MV-4-11 (cell line): Measurements from ENCODE around the gene MAN1B1.

ENCODE experiments used
- DNase-seq: peaks from one replicate; lab custom pipeline; 2025; lab: John Stamatoyannopoulos, UW

Gene MAN1B1

DNA sequence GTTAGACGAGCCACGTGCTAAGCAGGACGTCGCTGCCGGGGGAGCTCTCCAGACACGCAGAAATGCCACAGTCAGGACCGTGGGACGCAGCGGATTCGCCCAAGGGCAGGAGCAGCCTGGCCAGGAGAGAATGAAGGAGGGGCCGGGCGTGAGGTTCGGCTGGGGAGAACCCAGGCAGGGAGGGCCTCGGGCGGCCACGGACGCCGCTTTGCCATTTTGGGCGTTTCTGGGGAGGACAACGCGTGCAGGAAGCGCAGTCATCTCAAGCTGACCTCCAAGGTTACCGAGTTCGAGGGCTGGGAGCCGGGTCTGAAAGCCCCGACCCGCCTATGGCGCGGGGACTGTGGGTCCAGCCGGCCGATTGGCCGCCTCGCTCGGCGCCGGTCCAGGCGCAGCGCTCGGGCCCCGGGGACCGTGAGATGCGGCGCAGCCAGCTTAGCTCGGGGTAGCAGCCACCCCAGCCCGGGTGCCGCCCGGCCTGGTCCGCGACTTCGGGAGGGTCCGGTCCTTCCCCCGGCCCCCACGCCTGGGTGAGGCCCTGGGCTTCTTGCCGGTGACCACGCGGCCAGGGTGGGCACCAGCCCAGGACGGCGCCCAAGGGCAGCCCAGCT lies 760 bp upstream of the MAN1B1 start:
- no peak for DNase-seq

DNA sequence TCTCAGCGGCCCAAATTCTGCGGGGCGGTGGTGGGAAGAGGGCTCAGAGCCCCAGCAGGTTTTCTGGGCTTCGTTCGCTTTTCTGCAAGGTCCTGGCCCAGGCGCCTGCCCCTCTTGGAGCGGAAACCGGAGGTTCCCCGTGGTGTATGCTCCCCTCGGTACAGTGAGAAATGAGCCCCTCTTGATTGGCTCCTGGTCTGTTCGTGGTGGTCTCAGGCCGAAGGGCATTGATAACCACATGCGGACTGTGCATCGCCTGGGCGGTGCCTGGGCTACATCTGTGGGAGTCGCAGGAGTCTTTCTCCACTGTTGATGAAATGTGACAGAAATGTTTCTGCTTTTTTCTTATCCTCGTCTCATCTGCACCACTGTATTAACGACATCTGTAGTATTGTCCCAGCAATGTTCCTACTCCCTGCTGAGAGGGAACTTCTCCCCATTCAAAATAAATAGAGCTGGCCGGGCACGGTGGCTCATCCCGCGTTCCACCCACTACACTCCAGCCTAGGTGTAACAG lies 682 bp downstream of the MAN1B1 start:
- peak; percentile 18 for DNase-seq

DNA sequence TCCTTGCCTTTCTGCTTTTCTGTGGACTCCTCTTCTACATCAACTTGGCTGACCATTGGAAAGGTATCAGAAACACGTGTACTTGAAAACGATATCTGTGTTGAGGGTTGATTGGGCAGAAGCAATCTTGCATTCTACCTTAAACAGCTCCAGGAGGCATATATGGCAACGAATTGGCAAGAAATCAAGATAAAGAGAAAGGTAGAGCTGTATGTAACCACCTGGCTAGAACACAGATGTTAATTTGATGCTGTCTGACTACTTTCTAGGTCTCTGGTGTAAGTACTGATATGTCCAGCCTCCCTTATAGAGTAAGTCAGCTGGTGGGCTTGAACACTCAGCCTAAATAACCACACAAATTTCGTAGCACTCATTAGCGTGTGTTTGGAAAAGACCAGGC lies 1.3 kb downstream of the MAN1B1 start:
- no peak for DNase-seq

DNA sequence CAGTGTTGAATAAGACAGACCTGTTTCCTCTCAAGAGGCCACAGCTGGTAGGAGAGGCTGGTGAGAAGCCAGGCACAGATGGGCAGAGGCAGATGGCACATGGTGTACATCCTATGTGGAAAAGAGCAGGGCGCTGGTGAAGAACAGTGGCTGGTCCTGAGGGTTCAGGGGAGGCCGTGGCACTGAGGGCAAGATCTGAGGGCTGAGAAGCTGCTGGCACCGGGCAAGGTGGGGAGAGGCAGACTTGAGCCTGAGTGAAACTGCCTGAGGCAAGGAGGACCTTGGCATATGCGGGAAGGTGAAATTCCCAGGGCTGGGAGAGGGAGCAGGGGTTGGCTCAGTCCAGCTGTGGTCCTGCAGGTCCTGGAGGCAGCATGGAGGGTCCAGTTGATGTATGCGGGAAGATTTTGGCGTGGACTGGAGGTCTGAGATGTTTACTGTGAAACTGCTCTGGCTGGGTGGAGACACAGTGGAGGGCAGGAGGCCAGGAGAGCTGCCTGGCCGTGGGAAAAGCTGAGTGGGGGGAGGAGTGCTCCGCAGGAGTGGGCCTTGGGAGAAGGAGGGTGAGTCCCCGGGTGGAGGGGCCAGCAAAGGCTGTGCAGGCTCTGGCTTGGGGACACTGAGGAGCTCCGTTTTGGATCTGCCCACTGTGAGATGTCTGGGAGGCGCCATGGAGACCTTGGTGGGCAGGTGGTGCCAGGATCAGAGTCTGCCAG lies 2.6 kb downstream of the MAN1B1 start:
- DNase-seq, result peak; percentile 14

DNA sequence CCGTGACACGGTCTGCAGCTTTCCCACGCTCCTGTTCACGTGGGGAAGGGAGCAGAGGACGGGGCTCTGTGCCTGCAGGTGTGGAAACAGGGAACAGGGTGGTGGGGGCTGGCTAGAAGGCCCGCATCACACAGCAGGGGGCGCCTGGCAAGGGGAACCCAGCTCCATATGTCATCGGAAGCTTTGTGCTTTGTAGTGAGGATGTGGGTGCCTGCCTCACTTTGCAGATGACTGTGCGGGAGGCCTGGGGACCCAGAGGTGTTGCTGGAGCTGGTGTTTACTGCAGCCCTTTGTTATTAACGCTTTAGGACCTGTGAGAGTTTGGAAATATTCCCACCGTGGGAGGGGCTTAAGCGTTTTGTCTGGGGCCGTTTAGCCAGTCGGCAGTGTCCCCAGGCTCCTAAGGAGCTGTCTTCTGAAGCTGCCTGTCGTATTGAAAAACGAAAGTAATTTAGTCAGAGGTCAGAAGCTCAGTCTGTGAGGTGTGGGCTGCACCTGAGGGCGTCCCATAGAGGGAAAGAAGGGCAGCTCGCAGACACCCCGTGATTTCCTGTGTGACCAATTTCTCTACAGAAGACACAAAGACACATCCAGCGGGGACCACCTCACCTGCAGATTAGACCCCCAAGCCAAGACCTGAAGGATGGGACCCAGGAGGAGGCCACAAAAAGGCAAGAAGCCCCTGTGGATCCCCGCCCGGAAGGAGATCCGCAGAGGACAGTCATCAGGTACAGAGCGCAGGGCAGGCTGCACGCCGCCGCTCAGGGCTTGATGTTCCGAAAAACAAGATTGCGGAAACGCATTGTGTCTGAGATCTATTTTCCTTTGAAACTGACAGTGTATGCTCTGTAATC lies 9.1 kb downstream of the MAN1B1 start:
- DNase-seq, result no peak

DNA sequence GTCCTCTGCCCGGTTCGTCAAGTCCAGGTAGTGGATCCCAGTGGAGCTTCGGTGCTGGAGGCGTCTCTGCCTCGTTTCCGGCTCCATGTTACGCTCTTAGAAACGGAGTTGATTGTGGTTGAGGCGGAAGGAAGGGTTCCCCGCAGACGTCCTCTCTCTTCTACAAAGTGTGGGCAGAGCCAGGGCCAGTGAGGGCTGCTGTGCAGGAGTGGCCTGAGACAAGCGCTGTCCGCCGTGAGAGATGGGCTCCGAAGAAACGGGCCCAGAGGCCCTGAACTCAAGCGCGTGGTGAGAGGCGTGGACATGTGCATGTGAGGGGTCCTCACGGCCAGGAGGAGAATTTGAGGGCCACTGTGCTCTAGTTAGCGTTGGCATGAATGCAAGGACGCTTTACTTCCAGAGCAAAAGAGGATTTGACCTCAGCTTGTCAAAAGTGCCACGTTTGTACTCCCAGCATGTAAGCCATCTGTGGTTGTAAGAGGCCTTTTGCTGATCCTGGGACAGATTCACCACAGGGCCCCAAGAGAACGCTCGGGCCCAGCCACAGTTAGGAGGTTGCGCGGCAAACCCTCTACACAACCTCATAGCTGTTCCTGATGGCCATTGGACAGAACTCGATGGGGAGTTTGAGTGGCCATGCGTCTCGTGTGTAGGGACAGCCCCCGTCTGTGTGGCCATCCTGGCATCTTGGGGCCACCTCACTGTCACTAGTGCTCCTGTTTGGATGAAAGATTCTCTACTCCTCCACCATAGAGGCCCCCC lies 10.2 kb downstream of the MAN1B1 start:
- no peak for DNase-seq

DNA sequence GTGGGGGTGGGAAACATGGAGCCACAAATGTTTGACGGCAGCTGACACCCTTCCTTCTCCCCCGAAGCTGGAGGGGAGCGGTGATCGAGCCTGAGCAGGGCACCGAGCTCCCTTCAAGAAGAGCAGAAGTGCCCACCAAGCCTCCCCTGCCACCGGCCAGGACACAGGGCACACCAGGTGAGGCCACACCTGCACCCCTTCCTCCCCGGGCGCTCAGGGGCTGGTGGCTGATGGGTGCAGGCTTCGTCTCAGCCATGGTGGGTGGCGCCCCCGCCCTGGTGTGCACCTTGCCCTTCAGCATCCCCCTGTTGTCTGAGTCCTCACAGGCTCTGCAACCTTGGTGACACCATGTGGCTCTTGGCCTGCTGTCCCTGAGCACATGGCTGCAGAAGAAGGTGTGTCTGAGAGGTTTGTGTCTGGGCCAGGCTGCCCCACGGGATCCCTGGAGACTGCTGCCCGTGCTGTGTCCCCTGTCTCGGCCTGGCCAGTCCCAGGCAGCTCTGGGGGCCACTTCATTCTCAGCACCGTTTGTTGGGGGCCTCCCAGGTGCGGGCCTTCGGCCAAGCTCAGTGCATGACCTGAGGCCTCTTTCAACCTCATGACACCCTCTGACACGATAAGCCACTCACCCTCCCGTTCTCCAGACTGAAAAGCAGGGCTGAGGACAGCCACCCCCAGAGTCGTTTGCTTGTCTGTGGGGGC lies 11.1 kb downstream of the MAN1B1 start:
- DNase-seq, result no peak

DNA sequence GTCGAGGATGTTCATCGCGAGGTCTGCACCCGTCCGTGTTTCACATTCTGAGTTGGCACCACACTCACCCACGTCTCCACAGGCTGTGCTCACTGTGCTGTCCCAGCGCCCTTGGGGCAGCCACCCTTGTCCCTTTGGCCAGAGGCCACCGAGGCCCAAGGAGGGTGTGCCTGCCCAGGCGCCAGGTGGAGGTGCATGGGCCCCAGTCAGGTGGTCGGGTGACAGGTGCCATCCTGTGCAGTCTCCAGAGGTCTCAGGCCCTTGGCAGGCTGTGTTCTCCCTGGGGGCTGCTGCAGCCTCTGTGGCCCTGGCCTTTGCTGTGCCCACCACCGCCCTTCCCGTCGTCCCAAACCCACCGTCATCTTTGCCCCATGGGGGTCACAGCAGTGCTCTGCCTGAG lies 12.4 kb downstream of the MAN1B1 start:
- no peak for DNase-seq

DNA sequence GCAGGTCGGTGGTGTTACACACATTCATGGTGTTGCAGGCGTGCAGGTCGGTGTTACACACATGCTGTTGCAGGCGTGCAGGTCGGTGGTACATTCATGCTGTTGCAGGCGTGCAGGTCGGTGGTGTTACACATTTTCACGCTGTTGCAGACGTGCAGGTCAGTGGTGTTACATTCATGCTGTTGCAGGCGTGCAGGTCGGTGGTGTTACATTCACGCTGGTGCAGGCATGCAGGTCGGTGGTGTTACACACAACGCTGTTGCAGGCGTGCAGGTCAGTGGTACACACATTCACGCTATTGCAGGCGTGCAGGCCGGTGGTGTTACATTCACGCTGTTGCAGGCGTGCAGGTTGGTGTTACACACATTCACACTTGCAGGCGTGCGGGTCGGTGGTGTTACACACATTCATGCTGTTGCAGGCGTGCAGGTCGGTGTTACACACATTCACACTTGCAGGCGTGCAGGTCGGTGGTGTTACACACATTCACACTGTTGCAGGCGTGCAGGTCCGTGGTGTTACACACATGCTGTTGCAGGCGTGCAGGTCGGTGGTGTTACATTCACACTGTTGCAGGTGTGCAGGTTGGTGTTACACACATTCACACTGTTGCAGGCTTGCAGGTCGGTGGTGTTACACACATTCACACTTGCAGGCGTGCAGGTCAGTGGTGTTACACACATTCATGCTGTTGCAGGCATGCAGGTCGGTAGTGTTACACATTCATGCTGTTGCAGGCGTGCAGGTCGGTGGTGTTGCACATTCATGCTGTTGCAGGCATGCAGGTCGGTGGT lies 16.6 kb downstream of the MAN1B1 start:
- DNase-seq, result no peak

DNA sequence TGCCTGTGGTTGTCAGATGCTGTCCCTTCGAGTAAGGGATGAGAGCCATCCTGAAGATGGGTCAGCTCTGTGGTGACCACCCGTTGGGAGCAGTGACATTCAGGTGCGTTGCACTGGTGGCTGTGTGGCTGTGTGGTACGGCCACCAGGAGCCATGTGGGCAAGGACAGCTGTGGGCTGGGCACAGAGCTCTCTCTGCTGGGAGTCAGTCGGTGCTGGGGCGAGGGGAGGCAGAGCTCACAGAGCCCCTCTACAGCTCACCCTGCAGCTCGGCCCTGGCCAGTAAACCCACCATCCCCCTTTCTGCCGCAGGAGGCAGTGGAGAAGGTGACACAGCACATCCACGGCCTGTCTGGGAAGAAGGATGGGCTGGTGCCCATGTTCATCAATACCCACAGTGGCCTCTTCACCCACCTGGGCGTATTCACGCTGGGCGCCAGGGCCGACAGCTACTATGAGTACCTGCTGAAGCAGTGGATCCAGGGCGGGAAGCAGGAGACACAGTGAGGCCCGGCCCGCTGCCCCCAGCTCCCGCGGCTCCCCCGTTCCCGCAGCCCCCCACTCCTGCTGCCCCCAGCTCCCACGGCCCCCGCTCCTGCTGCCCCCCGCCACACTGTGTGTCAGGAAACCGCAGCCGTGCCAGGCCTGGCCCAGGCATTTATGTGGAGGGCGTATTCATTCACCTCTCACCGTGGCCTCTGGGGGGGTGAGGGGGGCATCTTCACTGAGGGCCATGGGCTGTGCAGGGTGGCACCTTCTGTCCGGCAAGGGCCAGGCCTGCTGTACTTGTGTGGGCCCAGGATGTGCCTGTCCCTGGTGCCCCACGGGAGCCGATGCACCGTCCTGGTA lies 19.3 kb downstream of the MAN1B1 start:
- no peak for DNase-seq

DNA sequence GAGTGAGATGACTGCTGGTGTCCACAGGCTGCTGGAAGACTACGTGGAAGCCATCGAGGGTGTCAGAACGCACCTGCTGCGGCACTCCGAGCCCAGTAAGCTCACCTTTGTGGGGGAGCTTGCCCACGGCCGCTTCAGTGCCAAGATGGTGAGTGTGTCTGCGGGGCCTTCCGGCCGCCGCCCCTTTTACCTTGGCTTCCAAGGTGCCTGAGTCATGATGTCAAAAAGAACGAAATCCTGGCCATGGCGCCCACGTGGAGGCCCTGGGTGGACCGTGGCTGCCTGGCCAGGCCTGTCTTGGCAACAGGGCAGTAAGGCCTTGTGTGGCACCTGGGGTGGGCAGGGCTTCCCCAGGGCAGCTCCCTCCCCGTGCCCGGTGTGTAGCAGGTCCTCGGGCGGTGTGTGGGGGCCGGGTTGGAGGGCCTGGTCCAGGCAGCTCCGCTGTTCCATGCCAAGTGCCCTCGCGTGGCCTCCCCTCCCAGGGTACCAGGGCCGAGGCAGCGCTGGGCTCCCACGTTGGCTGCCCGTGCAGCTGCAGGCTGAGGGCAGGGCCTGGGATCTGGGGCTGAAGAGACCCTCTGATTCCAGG lies 20.0 kb downstream of the MAN1B1 start:
- no peak for DNase-seq

DNA sequence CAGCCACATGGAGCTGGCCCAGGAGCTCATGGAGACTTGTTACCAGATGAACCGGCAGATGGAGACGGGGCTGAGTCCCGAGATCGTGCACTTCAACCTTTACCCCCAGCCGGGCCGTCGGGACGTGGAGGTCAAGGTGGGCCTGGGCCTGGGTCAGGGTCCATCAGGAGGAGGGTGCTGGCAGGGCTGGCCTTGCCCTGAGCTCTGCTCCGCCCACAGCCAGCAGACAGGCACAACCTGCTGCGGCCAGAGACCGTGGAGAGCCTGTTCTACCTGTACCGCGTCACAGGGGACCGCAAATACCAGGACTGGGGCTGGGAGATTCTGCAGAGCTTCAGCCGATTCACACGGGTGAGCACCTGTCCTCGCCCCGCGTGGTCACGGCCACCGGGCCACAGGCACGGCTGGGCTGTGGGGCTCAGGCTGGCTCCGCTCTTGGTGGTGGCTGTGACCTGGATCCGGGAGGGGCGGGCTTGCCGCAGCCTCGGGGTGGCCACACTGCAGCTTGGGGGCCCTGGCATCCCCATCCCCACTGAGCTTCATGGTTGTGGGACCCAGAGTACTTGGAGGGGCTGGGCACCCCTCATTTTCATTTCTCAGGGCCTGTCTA lies 20.6 kb downstream of the MAN1B1 start:
- DNase-seq, result no peak

DNA sequence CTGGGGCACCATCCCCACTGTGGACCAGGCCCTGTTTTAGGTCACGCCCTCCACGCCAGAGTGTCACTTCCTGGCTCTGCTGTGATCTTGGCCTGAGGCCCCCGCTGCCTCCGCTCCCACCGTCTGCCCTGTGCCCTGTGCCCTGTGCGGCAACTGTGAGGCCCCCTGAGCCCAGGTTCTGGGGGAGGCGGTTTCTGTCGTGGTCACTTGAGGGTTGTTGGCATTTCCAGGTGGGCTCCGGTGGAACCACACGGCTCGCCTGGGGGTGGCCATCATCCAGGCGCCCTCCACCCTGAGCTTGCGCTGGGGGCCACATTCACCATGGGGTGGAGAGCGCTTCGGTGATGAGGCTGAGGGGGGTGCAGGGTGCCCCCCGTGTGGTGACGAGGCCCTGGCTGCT lies 21.2 kb downstream of the MAN1B1 start:
- no peak for DNase-seq

DNA sequence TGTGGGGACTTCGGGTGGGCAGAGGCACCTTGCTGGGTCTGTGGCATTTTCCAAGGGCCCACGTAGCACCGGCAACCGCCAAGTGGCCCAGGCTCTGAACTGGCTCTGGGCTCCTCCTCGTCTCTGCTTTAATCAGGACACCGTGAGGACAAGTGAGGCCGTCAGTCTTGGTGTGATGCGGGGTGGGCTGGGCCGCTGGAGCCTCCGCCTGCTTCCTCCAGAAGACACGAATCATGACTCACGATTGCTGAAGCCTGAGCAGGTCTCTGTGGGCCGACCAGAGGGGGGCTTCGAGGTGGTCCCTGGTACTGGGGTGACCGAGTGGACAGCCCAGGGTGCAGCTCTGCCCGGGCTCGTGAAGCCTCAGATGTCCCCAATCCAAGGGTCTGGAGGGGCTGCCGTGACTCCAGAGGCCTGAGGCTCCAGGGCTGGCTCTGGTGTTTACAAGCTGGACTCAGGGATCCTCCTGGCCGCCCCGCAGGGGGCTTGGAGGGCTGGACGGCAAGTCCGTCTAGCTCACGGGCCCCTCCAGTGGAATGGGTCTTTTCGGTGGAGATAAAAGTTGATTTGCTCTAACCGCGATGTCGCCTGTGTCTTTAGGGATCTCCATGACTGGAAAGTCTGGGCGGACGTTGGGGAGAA lies 21.9 kb downstream of the MAN1B1 start:
- DNase-seq, result peak; percentile 11

DNA sequence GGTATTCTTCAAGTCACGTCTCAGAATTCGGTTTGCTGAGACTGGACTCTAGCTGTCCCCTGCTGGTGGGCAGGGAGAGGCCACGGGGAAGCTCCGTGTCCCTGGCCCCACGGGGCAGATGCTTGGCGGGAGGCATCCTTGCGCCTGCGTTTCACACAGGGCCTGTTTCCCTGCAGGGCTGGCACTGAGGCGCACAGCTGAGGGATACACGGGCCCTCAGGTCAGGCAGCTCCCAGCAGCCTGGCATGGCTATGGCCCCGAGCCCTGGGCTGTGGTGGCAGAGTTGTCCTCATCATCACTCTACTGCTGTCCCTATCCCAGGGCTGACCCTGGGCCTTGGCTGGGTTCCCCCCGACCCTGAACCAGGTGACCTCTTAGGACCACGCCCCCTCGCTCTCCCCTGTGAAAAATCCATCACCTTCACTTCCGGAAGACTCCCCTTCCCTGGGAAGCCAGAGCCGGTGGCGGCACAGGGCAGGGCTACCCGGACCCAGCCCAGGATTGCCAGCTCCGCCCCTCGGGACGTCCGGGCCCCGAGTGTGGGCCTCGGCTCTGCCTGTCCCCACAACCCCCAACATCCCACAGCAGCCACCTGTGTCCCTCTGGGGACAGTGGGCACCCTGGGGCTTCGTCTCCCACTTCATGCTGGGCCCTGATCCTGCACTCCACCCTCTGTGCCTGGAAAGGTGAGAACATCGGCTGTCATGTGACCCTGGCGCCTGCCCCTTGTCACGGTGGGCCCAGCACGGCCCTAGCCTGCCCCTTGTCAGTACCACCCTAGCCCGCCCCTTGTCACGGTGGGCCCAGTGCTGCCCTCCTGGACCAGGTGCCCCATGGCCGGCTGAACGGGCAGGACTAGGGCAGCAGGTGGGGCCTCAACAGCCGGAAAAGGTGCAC lies 22.7 kb downstream of the MAN1B1 start:
- DNase-seq, result no peak

DNA sequence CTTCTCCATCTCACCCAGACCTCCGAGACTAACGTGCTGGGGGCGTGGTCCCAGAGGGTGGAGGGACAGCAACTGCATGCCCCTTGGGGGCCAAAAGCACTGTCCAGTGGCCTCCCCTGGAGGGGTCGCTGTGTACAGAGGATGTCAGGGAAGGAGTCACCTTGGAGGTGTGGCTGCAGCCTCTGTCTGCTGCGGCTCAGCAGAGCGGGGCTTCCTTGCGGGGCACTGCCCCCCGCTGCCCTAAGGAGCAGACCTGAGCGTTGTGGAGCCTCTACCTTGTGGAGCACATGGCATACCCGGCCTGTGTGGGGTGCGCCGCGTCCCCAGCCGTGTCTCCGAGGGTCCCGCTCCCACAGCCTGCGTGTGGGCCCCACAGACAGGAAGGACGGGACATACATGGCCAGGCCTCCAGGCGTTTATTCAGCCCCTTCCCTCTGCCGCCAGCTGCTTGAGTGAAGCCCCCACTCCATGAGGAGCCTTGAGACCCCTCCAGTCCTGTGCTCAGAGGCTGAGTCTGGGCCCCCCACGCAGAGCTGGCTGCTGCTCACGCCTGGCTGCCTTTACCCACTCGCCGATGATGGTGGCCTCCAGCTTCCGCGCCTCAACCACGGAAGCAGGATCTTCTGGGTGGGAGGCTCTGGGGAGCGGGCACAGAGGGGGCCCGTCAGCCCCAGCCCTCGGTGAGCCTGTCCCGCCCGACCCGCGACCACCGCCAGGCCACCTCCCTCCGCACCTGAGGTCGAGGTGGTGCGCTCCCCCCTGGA lies 23.5 kb downstream of the MAN1B1 start:
- no peak for DNase-seq
